HCT116 (cell line): ENCODE measurements around the gene CXorf38. TPM values are rescaled to one million over a fixed set of nuclear protein-coding genes. Genes with fewer than 3 reads are reported as not detected.

ENCODE experiments used
- ATAC-seq: fragments of 200-7000 bp; cut with Tn5 transposase; 2 replicates; pipeline ENCODE4 v1.9.1; 2020; ENCODE audit warnings: mild to moderate bottlenecking, moderate library complexity
- BruUV-seq: library from RNA; stranded (reverse); fragments of 400-500 nt; replicated peaks from 2 replicates; lab custom pipeline; 2021; lab: Mats Ljungman, UMichigan
- CTCF ChIA-PET: fragments of 300-600 bp; sonication (Branson Sonifier 250); formaldehyde crosslinking; loops from one replicate; lab custom pipeline; 2021; ENCODE audit warnings: antibody characterized with exemption; lab: Charles Lee
- POLR2A ChIA-PET: fragments of 300-600, 350-600 bp; sonication (Branson Sonifier 250); formaldehyde crosslinking; loops from one replicate; lab custom pipeline; 2021; ENCODE audit warnings: antibody characterized with exemption; lab: Charles Lee
- RAD21 ChIA-PET, 2 experiments: fragments of 300-600 bp; sonication (Branson Sonifier 250); formaldehyde crosslinking; loops; one replicate each; lab custom pipeline; 2023; ENCODE audit warnings: low total read pairs in 2 of 2; ENCODE audit not compliant: uncharacterized antibody in 2 of 2, unreplicated experiment in 2 of 2, low non-redundant PET in 1 of 2; lab: Charles Lee
- DNase-seq: peaks from one replicate; pipeline ENCODE4 v3.0.0-alpha.2; 2010; ENCODE audit warnings: low read depth, low spot score
- H2AFZ ChIP-seq: fragments of 200-600 bp; shearing (Covaris generic), sonication (generic); 2 replicates; pipeline ENCODE4 v1.6.1; 2017; ENCODE audit warnings: low read depth, mixed run types, mixed read lengths, antibody characterized with exemption, low read length; ENCODE audit not compliant: poor library complexity, severe bottlenecking
- H3K27ac ChIP-seq: 2 replicates; pipeline ENCODE4 v1.5.1; 2012; ENCODE audit warnings: low read depth, low read length
- H3K27me3 ChIP-seq: fragments of 200-600 bp; sonication (generic); 2 replicates; pipeline ENCODE4 v1.6.1; 2016; ENCODE audit warnings: mixed run types, low read length, mixed read lengths; ENCODE audit not compliant: insufficient read depth
- H3K36me3 ChIP-seq, 2 experiments: fragments of 200-500 bp in 1 of 2; fragments of 200-600 bp in 1 of 2; sonication (Bioruptor generic) in 1 of 2; sonication (generic) in 1 of 2; 2 replicates each; pipeline versions ENCODE4 v1.5.1 to v1.6.1; 2014 to 2016; ENCODE audit warnings: low read length in 2 of 2, inconsistent platforms in 1 of 2, mixed read lengths in 1 of 2, mixed run types in 1 of 2; ENCODE audit not compliant: insufficient read depth in 2 of 2, control insufficient read depth in 1 of 2
- H3K4me1 ChIP-seq, 2 experiments: fragments of 200-600 bp in 1 of 2; sonication (generic) in 1 of 2; 2 replicates each; pipeline versions ENCODE4 v1.5.1 to v1.6.1; 2012 to 2017; ENCODE audit warnings: low read length in 2 of 2, inconsistent platforms in 1 of 2, mild to moderate bottlenecking in 1 of 2, mixed read lengths in 1 of 2, mixed run types in 1 of 2, moderate library complexity in 1 of 2; ENCODE audit not compliant: insufficient read depth in 2 of 2, control insufficient read depth in 1 of 2
- H3K4me2 ChIP-seq: fragments of 200-600 bp; sonication (generic); 2 replicates; pipeline ENCODE4 v1.6.1; 2017; ENCODE audit warnings: mixed run types, low read length, mixed read lengths
- H3K4me3 ChIP-seq, 2 experiments: fragments of 200-600 bp in 1 of 2; sonication (generic) in 1 of 2; replicated peaks in 1 of 2; 2 replicates each; pipeline ENCODE4 v1.5.1; 2011 to 2016; ENCODE audit warnings: low read length in 2 of 2, control low read depth in 1 of 2, low read depth in 1 of 2, mild to moderate bottlenecking in 1 of 2, mixed read lengths in 1 of 2, mixed run types in 1 of 2
- H3K79me2 ChIP-seq: fragments of 200-600 bp; sonication (generic); 2 replicates; pipeline ENCODE4 v1.6.1; 2017; ENCODE audit warnings: mild to moderate bottlenecking, mixed run types, low read length, moderate library complexity, mixed read lengths; ENCODE audit not compliant: insufficient read depth
- H3K9ac ChIP-seq: fragments of 200-600 bp; sonication (generic); 2 replicates; pipeline ENCODE4 v1.6.1; 2016; ENCODE audit warnings: low read length, mixed read lengths
- H3K9me2 ChIP-seq: fragments of 200-600 bp; sonication (generic), shearing (Covaris generic); 2 replicates; pipeline ENCODE4 v1.6.1; 2017; ENCODE audit warnings: mixed run types, mild to moderate bottlenecking, moderate library complexity; ENCODE audit not compliant: insufficient read depth
- H3K9me3 ChIP-seq, 2 experiments: fragments of 200-500 bp in 1 of 2; fragments of 200-600 bp in 1 of 2; sonication (Bioruptor generic) in 1 of 2; sonication (generic) in 1 of 2; 2 replicates each; pipeline ENCODE4 v1.6.1; 2014 to 2017; ENCODE audit warnings: low read length in 2 of 2, mixed read lengths in 2 of 2, inconsistent platforms in 1 of 2, low read depth in 1 of 2, mild to moderate bottlenecking in 1 of 2, mixed run types in 1 of 2, moderate library complexity in 1 of 2; ENCODE audit not compliant: control insufficient read depth in 1 of 2, insufficient read depth in 1 of 2
- H4K20me1 ChIP-seq: fragments of 200-600 bp; sonication (generic), shearing (Covaris generic); 2 replicates; pipeline ENCODE4 v1.6.1; 2017; ENCODE audit warnings: mixed run types, mild to moderate bottlenecking, moderate library complexity; ENCODE audit not compliant: insufficient read depth
- CBX3 ChIP-seq: IDR thresholded peaks from 2 replicates; pipeline ENCODE4 v1.6.1; 2012; ENCODE audit warnings: low read depth
- CEBPB ChIP-seq: IDR thresholded peaks from 2 replicates; pipeline ENCODE4 v1.6.1; 2012; ENCODE audit warnings: low read depth
- EGR1 ChIP-seq: IDR thresholded peaks from 2 replicates; pipeline ENCODE4 v1.6.1; 2012; ENCODE audit warnings: low read depth
- EZH2 ChIP-seq: fragments of 200-600 bp; sonication (generic); IDR thresholded peaks from 2 replicates; pipeline ENCODE4 v1.6.1; 2017; ENCODE audit warnings: antibody characterized with exemption, mixed run types
- EZH2phosphoT487 ChIP-seq: fragments of 200-600 bp; IDR thresholded peaks from 2 replicates; pipeline ENCODE4 v1.6.1; 2018; ENCODE audit warnings: antibody characterized with exemption, borderline replicate concordance
- FOSL1 ChIP-seq: IDR thresholded peaks from 2 replicates; pipeline ENCODE4 v1.6.1; 2012; ENCODE audit warnings: low read depth
- JUND ChIP-seq: IDR thresholded peaks from 2 replicates; pipeline ENCODE4 v1.6.1; 2012
- POLR2A ChIP-seq: IDR thresholded peaks from 2 replicates; pipeline ENCODE4 v1.7.0; 2011; ENCODE audit warnings: borderline replicate concordance; ENCODE audit not compliant: insufficient read depth, insufficient read length; ENCODE audit errors: extremely low read depth
- POLR2AphosphoS5 ChIP-seq: IDR thresholded peaks from 2 replicates; pipeline ENCODE4 v1.6.1; 2011; ENCODE audit warnings: mild to moderate bottlenecking, low read depth, low read length, moderate library complexity
- RAD21 ChIP-seq: IDR thresholded peaks from 2 replicates; pipeline ENCODE4 v1.6.1; 2012; ENCODE audit warnings: low read depth, mild to moderate bottlenecking
- SP1 ChIP-seq: IDR thresholded peaks from 2 replicates; pipeline ENCODE4 v1.6.1; 2012; ENCODE audit warnings: low read depth
- SRF ChIP-seq: IDR thresholded peaks from 2 replicates; pipeline ENCODE4 v1.6.1; 2012; ENCODE audit warnings: low read depth
- TCF7L2 ChIP-seq: IDR thresholded peaks from 2 replicates; pipeline ENCODE4 v1.7.0; 2011; ENCODE audit warnings: borderline replicate concordance, inconsistent platforms; ENCODE audit not compliant: insufficient read depth, insufficient read length; ENCODE audit errors: extremely low read depth
- YY1 ChIP-seq: IDR thresholded peaks from 2 replicates; pipeline ENCODE4 v1.6.1; 2011; ENCODE audit warnings: low read length, low read depth, moderate library complexity, mild to moderate bottlenecking; ENCODE audit not compliant: insufficient replicate concordance; ENCODE audit errors: extremely low read depth
- ZNF274 ChIP-seq: fragments of 200-500 bp; sonication (Bioruptor generic); IDR thresholded peaks from 2 replicates; pipeline ENCODE4 v1.6.1; 2014; ENCODE audit warnings: mild to moderate bottlenecking, low read depth, low read length, inconsistent platforms
- intact Hi-C: fragments of 100-400 bp; cut with micrococcal nuclease; formaldehyde crosslinking; loops from 2 replicates; pipeline ENCODE4 v1.10.0; 2022
- total RNA-seq: library from RNA; stranded (reverse); gene quantifications from one replicate; pipeline ENCODE4 v1.2.1, GENCODE V29; 2021; ENCODE audit not compliant: unreplicated experiment
- TF ChIP-seq, protein P1 (sequence below): IDR thresholded peaks from 2 replicates; pipeline ENCODE4 v1.6.1; 2012
- TF ChIP-seq, protein P2 (sequence below): IDR thresholded peaks from 2 replicates; pipeline ENCODE4 v1.6.1; 2012
- TF ChIP-seq, protein P3 (sequence below): IDR thresholded peaks from 2 replicates; pipeline ENCODE4 v1.6.1; 2011; ENCODE audit warnings: mild to moderate bottlenecking, low read length, moderate library complexity; ENCODE audit not compliant: insufficient replicate concordance; ENCODE audit errors: extremely low read depth

CXorf38 gene
- total RNA-seq, 1 experiment from 2014 or later: 11.5 TPM

DNA sequence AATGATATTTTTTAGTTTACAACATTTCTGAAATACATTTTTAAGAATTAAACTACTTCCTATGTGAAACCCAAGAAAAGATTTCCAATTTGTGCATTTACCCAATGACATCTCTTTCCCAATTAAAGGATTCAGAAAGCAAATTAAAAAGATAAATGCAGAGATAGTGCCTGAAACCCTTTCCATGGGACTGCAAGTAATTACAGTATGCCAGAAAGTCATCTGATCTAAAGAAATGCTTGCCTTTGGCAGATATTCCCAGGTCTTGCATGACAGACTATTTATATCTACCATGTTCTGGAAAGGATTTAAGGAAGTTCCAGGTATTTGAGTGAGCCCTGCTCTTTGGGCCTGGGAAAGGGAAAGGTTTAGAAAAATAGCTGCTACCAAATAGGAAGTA is 41.6 kb upstream of the CXorf38 start:
- intact Hi-C loops: no loop called here
- H3K9me2 ChIP-seq: no peaks in the 10 kb centered on the region
- H3K4me3 ChIP-seq: no peak overlapping the region
- no peak overlapping the region for H3K9ac ChIP-seq
- ChIA-PET POLR2A (no interaction called here), CTCF (no interaction called here), RAD21 (no interaction called here)
- no peaks in the 10 kb centered on the region for H3K79me2 ChIP-seq
- no peaks in the 10 kb centered on the region for H3K27me3 ChIP-seq
- no peaks in the 10 kb centered on the region for H3K9me3 ChIP-seq
- H3K27ac ChIP-seq: no peak overlapping the region
- no peaks in the 10 kb centered on the region; the same call in 1 of the 2 replicates for H4K20me1 ChIP-seq
- H3K4me2 ChIP-seq: no peak overlapping the region
- ATAC-seq (no peak), DNase-seq (no peak)
- no peak overlapping the region for H2AFZ ChIP-seq
- no peaks in the 10 kb centered on the region for H3K4me1 ChIP-seq
- no peak for TF ChIP-seq POLR2A
- TF ChIP-seq, protein P1, sequence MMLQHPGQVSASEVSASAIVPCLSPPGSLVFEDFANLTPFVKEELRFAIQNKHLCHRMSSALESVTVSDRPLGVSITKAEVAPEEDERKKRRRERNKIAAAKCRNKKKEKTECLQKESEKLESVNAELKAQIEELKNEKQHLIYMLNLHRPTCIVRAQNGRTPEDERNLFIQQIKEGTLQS: no peak
- peaks cover 0 to 5% of the 10 kb centered on the region in 2 experiments; a peak in 2 of 4 replicates for H3K36me3 ChIP-seq
- no TSS peak for BruUV-seq

DNA sequence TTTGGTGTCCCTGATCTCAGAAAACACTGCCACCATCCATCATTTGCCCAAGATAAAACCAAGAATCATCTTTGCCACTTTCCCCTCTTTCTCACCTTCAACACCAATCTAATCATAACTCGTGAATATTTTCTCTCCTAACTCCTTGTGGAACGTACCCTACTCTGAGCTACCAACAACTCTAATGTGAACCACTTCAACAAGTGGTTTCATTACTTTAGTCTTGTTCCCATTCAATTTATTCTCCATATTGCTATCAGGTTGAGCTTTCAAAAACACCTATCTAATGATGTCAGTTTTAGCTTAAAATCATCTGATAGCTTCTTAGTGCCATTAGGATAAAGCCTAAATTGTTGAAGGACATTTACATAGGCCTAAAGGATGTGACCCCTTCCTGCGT is 39.8 kb upstream of the CXorf38 start:
- Histone ChIP-seq H3K36me3 (peaks cover 1 to 5% of the 10 kb centered on the region in 2 experiments; a peak in 1 of 4 replicates), H2AFZ (no peak overlapping the region), H3K9ac (no peak overlapping the region), H3K27ac (no peak overlapping the region), H3K4me1 (no peaks in the 10 kb centered on the region), H3K79me2 (no peaks in the 10 kb centered on the region), H3K27me3 (no peaks in the 10 kb centered on the region), H3K9me2 (no peaks in the 10 kb centered on the region), H3K9me3 (no peaks in the 10 kb centered on the region), H3K4me3 (no peak overlapping the region), H3K4me2 (no peak overlapping the region), H4K20me1 (no peaks in the 10 kb centered on the region; the same call in 1 of the 2 replicates)
- intact Hi-C loops: no loop called here
- ChIA-PET CTCF (no interaction called here), POLR2A (no interaction called here), RAD21 (no interaction called here)
- BruUV-seq: no TSS peak
- ATAC-seq (no peak), DNase-seq (no peak)
- TF ChIP-seq JUND (no peak), TCF7L2 (no peak), CBX3 (no peak), ZNF274 (no peak), RAD21 (no peak), FOSL1 (no peak), YY1 (no peak), CEBPB (no peak), EZH2phosphoT487 (no peak), SP1 (no peak), POLR2AphosphoS5 (no peak), EZH2 (no peak), EGR1 (no peak), SRF (no peak), POLR2A (no peak)
- TF ChIP-seq, protein P2, sequence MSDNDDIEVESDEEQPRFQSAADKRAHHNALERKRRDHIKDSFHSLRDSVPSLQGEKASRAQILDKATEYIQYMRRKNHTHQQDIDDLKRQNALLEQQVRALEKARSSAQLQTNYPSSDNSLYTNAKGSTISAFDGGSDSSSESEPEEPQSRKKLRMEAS: no peak
- TF ChIP-seq, protein P1: no peak
- TF ChIP-seq, protein P3, sequence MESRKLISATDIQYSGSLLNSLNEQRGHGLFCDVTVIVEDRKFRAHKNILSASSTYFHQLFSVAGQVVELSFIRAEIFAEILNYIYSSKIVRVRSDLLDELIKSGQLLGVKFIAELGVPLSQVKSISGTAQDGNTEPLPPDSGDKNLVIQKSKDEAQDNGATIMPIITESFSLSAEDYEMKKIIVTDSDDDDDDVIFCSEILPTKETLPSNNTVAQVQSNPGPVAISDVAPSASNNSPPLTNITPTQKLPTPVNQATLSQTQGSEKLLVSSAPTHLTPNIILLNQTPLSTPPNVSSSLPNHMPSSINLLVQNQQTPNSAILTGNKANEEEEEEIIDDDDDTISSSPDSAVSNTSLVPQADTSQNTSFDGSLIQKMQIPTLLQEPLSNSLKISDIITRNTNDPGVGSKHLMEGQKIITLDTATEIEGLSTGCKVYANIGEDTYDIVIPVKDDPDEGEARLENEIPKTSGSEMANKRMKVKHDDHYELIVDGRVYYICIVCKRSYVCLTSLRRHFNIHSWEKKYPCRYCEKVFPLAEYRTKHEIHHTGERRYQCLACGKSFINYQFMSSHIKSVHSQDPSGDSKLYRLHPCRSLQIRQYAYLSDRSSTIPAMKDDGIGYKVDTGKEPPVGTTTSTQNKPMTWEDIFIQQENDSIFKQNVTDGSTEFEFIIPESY: no peak
